Activated T-helper 9 cell treated with anti-CD3 and anti-CD28 coated beads, Interleukin-2, amount 50 U/mL, for 16 hours (primary cell): ENCODE results near the gene MT1M.
"Not testable (repeated sequence)": the region's sequence is repeated elsewhere in the genome, so short reads cannot be mapped to it uniquely, and the experiment has no call there.

ENCODE experiments used
- DNase-seq: peaks from one replicate; pipeline ENCODE4 v3.0.0-alpha.2; 2020; ENCODE audit warnings: low read depth

The MT1M gene

GRCh38 chr16:56632156-56632847 is at the start of gene MT1M:
MT1M (plus strand) TSS chr16:56632659; CDS start chr16:56632732, 73 bp downstream.
- no peak for DNase-seq

- not testable (repeated sequence) for DNase-seq
Observed at GRCh38 chr16:56582911-56583310, 49.5 kb upstream of the MT1M start.

- no peak for DNase-seq
Observed at GRCh38 chr16:56583351-56584168, 48.9 kb upstream of the MT1M start.

GRCh38 chr16:56584276-56584675 is 48.2 kb upstream of the MT1M start:
- no peak for DNase-seq

GRCh38 chr16:56588781-56589140 is 43.7 kb upstream of the MT1M start:
- no peak for DNase-seq

GRCh38 chr16:56589141-56590039 is 43.1 kb upstream of the MT1M start, which contains the start of gene MT3:
MT3 (plus strand) TSS chr16:56589528; CDS start chr16:56589591, 63 bp downstream.
- DNase-seq, result no peak

GRCh38 chr16:56591377-56592060 is 40.9 kb upstream of the MT1M start:
- no peak for DNase-seq

GRCh38 chr16:56593573-56594291 is 38.7 kb upstream of the MT1M start:
- DNase-seq, result no peak

- no peak for DNase-seq
Observed at GRCh38 chr16:56594292-56594619, 38.2 kb upstream of the MT1M start.

- no peak for DNase-seq
Observed at GRCh38 chr16:56600398-56600999, 32.0 kb upstream of the MT1M start.

- no peak for DNase-seq
Observed at GRCh38 chr16:56601325-56601724, 31.1 kb upstream of the MT1M start.

- no peak for DNase-seq
Observed at GRCh38 chr16:56603589-56603988, 28.9 kb upstream of the MT1M start.

GRCh38 chr16:56604966-56605365 is 27.5 kb upstream of the MT1M start:
- no peak for DNase-seq

- DNase-seq, result no peak
Observed at GRCh38 chr16:56605475-56605874, 27.0 kb upstream of the MT1M start.

- DNase-seq, result no peak
Observed at GRCh38 chr16:56606071-56606475, 26.4 kb upstream of the MT1M start.

- no peak for DNase-seq
Observed at GRCh38 chr16:56606476-56607108, 25.9 kb upstream of the MT1M start.

GRCh38 chr16:56607109-56607618 is 25.3 kb upstream of the MT1M start:
- DNase-seq, result no peak

GRCh38 chr16:56607675-56608042 is 24.8 kb upstream of the MT1M start:
- no peak for DNase-seq

- peak; percentile 85 for DNase-seq
Observed at GRCh38 chr16:56608043-56608875, 24.2 kb upstream of the MT1M start, which contains the start of gene MT2A. MT2A (plus strand) TSS chr16:56608584; CDS start chr16:56608656, 72 bp downstream.
